ENCODE data around the gene PACRG. TPM values are rescaled to one million over a fixed set of nuclear protein-coding genes. Genes with fewer than 3 reads are reported as not detected.

The PACRG gene
- total RNA-seq, 1 donor: 1.4 TPM

- H3K4me2 ChIP-seq (ENCODE audit: insufficient read depth, low read length): no peak overlapping the region
- no peak overlapping the region for H3K27ac ChIP-seq (ENCODE audit: low read depth, low read length)
- H3K4me3 ChIP-seq (ENCODE audit: insufficient read depth, low read length): no peak overlapping the region
- H3K27me3 ChIP-seq (ENCODE audit: insufficient read depth, low read length): no peaks in the 10 kb centered on the region
- TF ChIP-seq, protein P1, sequence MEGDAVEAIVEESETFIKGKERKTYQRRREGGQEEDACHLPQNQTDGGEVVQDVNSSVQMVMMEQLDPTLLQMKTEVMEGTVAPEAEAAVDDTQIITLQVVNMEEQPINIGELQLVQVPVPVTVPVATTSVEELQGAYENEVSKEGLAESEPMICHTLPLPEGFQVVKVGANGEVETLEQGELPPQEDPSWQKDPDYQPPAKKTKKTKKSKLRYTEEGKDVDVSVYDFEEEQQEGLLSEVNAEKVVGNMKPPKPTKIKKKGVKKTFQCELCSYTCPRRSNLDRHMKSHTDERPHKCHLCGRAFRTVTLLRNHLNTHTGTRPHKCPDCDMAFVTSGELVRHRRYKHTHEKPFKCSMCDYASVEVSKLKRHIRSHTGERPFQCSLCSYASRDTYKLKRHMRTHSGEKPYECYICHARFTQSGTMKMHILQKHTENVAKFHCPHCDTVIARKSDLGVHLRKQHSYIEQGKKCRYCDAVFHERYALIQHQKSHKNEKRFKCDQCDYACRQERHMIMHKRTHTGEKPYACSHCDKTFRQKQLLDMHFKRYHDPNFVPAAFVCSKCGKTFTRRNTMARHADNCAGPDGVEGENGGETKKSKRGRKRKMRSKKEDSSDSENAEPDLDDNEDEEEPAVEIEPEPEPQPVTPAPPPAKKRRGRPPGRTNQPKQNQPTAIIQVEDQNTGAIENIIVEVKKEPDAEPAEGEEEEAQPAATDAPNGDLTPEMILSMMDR (IDR thresholded peaks at IDR 0.05; ENCODE audit: extremely low read depth, low read depth, low read length): no peak
- H3K9me3 ChIP-seq (ENCODE audit: low read depth, low read length): no peaks in the 10 kb centered on the region
- no peak for DNase-seq (ENCODE audit: insufficient read length, low spot score, missing footprints)
- no peaks in the 10 kb centered on the region for H3K79me2 ChIP-seq (ENCODE audit: insufficient read depth, low read length)
- H3K36me3 ChIP-seq (ENCODE audit: insufficient read depth, low read length): no peaks in the 10 kb centered on the region
- no peaks in the 10 kb centered on the region for H4K20me1 ChIP-seq (ENCODE audit: insufficient read depth, low read length)
- H3K4me1 ChIP-seq (ENCODE audit: insufficient read depth, low read length): no peaks in the 10 kb centered on the region
- no peak overlapping the region for H2AFZ ChIP-seq (ENCODE audit: low read length)
Measured at GRCh38 chr6:162863821-162864220, 136.0 kb downstream of the PACRG start.

- H3K4me3 ChIP-seq (ENCODE audit: insufficient read depth, low read length): no peak overlapping the region
- H3K36me3 ChIP-seq (ENCODE audit: insufficient read depth, low read length): no peaks in the 10 kb centered on the region
- H4K20me1 ChIP-seq (ENCODE audit: insufficient read depth, low read length): no peaks in the 10 kb centered on the region
- no peak for DNase-seq (ENCODE audit: insufficient read length, low spot score, missing footprints)
- no peaks in the 10 kb centered on the region for H3K9me3 ChIP-seq (ENCODE audit: low read depth, low read length)
- H3K4me1 ChIP-seq (ENCODE audit: insufficient read depth, low read length): no peaks in the 10 kb centered on the region
- H3K79me2 ChIP-seq (ENCODE audit: insufficient read depth, low read length): no peaks in the 10 kb centered on the region
- no peak overlapping the region for H3K27ac ChIP-seq (ENCODE audit: low read depth, low read length)
- H2AFZ ChIP-seq (ENCODE audit: low read length): no peak overlapping the region
- H3K27me3 ChIP-seq (ENCODE audit: insufficient read depth, low read length): no peaks in the 10 kb centered on the region
- no peak overlapping the region for H3K4me2 ChIP-seq (ENCODE audit: insufficient read depth, low read length)
- TF ChIP-seq, protein P1 (IDR thresholded peaks at IDR 0.05; ENCODE audit: extremely low read depth, low read depth, low read length): no peak
Measured at GRCh38 chr6:162864911-162865310, 137.1 kb downstream of the PACRG start.

DNA sequence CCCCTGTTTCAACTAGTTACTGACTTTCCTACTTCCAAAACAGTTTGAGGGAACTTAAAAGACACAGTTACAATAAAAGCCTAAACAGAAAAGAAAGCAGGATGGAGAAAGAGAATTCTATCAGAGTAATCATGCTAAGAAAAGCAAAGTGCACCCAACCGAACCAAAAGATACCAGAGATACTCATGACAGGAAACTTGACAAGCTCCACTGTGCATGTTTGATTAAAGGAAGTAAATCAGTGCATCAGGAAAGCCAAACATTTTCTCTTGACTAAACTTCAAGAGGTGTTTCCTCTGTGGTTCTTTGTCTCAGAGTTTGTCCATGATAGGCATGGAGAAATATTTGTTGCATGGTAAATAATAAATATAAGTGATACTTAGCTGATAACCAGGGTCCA lies 138.9 kb downstream of the PACRG start:
- Histone ChIP-seq H3K4me1 (ENCODE audit: insufficient read depth, low read length) (no peaks in the 10 kb centered on the region), H3K4me3 (ENCODE audit: insufficient read depth, low read length) (no peak overlapping the region), H3K36me3 (ENCODE audit: insufficient read depth, low read length) (no peaks in the 10 kb centered on the region), H4K20me1 (ENCODE audit: insufficient read depth, low read length) (no peaks in the 10 kb centered on the region), H3K27me3 (ENCODE audit: insufficient read depth, low read length) (no peaks in the 10 kb centered on the region), H3K9me3 (ENCODE audit: low read depth, low read length) (no peaks in the 10 kb centered on the region), H3K4me2 (ENCODE audit: insufficient read depth, low read length) (no peak overlapping the region), H2AFZ (ENCODE audit: low read length) (no peak overlapping the region), H3K27ac (ENCODE audit: low read depth, low read length) (no peak overlapping the region), H3K79me2 (ENCODE audit: insufficient read depth, low read length) (no peaks in the 10 kb centered on the region)
- TF ChIP-seq, protein P1 (IDR thresholded peaks at IDR 0.05; ENCODE audit: extremely low read depth, low read depth, low read length): no peak
- DNase-seq (ENCODE audit: insufficient read length, low spot score, missing footprints): no peak

- no peak overlapping the region for H3K27ac ChIP-seq (ENCODE audit: low read depth, low read length)
- H3K4me2 ChIP-seq (ENCODE audit: insufficient read depth, low read length): no peak overlapping the region
- no peak overlapping the region for H2AFZ ChIP-seq (ENCODE audit: low read length)
- no peaks in the 10 kb centered on the region for H3K27me3 ChIP-seq (ENCODE audit: insufficient read depth, low read length)
- no peaks in the 10 kb centered on the region for H3K4me1 ChIP-seq (ENCODE audit: insufficient read depth, low read length)
- no peaks in the 10 kb centered on the region for H3K36me3 ChIP-seq (ENCODE audit: insufficient read depth, low read length)
- H3K79me2 ChIP-seq (ENCODE audit: insufficient read depth, low read length): no peaks in the 10 kb centered on the region
- H3K9me3 ChIP-seq (ENCODE audit: low read depth, low read length): no peaks in the 10 kb centered on the region
- no peak for DNase-seq (ENCODE audit: insufficient read length, low spot score, missing footprints)
- TF ChIP-seq, protein P1 (IDR thresholded peaks at IDR 0.05; ENCODE audit: extremely low read depth, low read depth, low read length): no peak
- no peaks in the 10 kb centered on the region for H4K20me1 ChIP-seq (ENCODE audit: insufficient read depth, low read length)
- H3K4me3 ChIP-seq (ENCODE audit: insufficient read depth, low read length): no peak overlapping the region
Measured at GRCh38 chr6:162868397-162868796, 140.6 kb downstream of the PACRG start.
